ENCODE data around the gene GAL.

The GAL gene

DNA sequence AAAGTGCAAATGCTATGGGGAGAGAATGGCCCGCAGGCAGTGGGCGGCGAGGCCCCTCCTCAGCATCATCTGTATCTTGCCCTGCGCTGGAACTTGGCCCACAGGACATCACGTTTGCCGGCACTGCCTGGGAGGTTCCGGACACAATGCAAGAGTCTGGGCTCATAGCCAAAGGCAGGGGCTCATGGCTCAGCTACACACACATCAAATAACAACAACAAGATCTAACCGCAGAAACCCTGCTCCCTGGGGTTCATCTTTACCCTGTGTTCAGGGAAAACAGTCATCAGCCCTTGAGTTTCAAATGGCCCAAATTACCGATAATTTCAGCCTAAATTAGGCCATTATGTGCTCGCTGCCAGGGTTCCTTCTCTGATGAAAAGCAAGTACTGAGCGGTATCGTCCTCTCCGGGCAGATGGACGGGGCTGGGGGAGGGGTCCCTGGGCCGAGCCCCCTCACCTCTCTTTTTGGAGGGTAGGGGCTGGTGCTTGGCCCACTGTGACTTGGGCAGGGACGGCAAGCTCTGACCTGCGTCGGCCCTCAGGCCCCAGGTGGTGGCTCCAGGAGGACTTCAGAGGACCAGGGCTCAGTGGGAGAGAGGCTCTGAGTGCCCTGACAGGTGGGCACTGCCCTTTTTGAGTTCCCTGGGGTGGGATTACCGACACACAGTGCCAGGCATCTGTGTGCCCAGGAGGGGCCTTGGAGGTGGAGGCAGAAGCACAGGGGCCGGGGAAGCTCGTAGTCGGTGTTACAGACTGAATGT lies 25.0 kb upstream of the GAL start:
- no peak for DNase-seq

DNA sequence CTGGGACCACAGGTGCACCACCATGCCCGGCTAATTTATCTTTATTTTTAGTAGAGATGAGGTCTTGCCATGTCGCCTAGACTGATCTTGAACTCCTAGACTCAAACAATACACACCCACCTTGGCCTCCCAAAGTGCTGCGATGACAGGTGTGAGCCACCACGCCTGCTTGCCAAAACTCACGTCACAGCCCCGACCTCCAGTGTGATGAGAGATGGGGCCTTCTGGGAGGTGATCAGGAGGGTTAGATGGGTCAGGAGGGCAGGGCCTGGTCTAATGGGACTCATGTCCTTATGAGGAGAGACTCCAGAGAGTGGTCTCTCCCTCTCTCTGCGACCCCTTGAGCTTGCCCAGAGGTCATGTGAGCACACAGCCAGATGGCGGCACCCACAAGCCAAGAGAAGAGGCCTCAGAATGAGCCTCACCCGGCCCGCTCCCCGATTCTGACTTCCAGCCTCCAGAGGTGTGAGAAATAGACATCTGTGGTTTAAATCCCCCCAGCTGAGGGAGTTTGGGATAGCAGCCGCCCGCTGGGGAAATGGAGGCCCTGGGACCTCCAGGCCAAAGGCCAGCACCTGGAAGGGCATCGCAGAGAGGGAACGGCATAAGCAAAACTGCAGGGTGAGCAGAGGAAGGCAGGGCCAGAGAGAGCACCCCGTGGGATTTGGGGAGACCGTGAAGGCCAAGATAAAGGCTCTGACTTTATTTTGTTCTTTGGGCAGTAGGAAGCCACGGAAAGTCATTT lies 24.1 kb upstream of the GAL start:
- no peak for DNase-seq

DNA sequence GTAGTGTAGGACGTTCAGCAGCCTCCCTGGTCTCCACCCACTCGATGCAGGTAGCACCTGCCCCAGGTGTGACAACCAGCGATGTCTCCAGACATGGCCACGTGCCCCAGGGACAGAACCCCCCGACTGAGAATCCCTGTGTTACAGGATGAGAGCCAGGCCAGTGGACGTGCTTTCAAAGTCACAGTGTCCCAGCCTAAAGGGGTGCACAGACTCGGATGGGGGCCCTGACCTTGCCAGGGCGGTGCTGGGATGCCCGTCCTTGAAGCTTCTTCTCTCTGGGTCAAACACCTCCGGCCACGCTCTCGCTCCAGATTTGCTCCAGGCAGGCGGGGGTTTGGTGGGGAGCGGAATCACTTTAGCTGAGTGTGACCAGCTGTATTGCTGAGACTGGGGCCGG lies 23.3 kb upstream of the GAL start:
- no peak for DNase-seq

DNA sequence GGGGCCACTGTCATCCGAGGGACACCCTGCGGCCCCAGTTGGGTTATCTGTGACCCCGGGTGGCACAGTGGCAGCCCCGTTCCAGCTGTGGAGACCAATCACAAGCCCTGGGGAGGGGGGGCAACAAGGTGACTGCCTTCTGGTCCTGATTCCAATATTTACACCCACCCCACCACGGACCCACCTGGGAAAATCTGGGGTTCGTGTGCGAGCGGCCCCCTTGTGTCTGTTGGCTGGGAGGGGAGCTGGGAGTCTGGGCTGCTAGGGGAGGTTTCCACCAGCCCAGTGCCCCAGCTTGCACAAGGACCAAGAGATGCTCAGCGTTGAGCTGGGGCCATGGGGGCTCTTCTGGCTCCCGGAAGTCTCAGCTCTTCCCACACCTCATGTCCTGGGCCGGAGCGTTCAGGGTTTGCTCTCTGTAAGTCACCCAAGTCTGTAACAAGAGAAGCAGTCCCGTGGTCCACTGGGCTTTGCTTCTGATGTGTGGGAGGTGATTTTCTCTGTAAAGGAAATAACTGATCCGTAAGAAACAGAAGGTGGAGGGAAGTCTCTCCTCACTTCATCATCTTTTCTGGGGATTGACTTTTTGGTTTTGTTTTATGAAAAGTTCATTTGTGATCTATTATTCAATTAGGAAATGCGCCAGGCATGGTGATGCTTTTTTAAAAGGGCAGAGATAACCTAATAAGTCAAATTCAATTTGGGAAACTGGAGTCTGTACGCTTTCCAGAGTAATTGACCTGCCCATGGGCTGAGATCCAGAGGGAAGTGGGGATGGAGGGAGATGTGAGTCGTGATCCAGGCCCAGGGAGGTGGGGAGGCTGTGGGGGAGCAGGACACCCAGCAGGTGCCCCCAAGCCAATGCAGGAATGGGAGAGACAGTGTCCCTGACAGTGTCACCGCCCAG lies 22.4 kb upstream of the GAL start:
- no peak for DNase-seq

DNA sequence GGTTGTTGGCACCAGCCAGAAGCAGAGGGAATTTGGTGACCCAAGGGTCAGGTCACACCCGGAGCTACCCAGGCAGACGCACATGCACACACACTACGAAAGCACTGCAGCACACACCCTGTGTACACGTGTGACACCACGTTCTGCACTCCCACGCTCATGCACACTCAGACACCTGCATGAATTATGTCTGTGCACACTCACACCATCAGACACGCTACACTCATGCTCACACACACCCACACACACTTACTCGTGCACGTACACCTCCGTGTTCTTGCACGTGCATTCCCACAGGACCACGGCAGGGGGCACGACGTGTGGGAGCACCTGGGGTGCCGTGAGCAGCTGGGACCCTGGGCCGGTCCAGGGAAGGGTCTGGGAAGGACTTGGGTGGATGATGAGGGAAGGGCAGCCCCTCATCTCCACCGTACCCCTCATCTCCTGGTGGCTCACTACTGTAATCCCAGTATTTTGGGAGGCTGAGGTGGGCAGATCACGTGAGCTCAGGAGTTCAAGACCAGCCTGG lies 20.8 kb upstream of the GAL start:
- DNase-seq, result no peak

DNA sequence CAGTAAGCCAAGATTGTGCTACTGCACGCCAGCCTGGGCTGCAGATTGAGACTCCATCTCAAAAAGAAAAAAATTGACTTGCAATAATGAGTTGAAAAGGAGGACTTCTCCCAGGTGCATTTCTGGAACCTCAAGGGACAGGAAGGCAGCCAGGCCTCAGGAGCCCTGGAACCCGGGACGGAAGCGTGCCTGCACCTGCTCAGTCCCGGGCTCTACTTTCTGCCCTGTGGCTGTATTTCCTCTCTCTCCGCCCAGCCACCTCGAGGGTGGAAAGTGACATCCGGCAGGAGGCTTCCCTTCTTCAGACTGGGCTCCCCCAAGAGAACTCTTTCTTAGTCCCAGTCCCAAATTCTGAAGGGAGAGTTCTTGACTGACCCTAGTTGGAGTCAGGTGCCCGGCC lies 20.2 kb upstream of the GAL start:
- no peak for DNase-seq

DNA sequence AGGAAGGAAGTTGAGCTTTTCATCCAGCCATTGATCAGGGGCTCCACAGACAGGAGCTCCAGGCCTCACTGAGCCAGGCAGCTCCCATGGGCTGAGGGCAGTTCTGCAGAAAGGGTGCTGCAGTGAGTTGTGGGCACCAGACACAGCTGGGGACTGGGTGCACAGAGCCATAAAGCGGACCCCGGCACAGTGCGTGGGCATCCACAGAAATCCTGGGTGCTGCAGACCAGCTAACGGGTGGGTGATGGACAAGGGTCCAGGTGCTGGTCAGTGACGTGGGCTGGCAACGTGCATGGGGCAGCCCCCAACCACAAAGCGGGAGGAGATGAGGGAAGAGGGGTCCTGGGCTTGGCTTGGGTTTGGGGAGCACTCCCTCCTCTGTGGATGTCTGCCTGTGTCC lies 19.4 kb upstream of the GAL start:
- DNase-seq, result no peak

DNA sequence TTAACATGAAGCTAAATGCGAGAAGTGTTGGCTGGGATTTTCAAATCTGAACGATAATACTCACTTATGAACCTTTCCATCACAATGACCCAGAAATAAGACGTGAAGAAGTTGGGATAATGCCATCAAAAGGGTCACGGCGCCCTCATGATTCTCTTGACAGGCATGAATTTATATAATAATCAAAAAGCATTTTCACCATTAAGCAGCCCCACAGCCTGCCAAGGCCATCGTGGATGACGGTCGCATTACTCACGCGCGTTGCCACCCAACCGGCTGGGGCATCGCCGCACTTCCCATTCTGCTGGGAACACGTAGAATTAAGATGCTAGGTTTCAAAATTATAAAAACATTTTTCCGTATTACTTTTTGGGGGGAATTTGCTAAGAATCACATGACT lies 18.9 kb upstream of the GAL start:
- no peak for DNase-seq

DNA sequence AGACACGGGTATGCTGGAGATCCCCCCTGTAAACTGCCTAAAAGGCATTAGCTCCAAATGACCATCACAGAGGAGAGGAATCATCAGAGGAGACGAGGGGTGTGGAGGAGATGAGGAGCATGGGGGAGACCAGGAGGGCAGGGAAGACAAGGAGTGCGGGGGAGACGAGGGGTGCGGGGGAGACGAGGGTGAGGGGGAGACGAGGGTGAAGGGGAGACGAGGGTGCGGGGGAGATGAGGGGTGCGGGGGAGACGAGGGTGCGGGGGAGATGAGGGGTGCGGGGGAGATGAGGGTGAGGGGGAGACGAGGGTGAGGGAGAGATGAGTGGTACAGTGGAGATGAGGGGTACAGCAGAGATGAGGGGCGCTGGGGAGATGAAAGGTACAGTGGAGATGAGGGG lies 17.5 kb upstream of the GAL start:
- no peak for DNase-seq

DNA sequence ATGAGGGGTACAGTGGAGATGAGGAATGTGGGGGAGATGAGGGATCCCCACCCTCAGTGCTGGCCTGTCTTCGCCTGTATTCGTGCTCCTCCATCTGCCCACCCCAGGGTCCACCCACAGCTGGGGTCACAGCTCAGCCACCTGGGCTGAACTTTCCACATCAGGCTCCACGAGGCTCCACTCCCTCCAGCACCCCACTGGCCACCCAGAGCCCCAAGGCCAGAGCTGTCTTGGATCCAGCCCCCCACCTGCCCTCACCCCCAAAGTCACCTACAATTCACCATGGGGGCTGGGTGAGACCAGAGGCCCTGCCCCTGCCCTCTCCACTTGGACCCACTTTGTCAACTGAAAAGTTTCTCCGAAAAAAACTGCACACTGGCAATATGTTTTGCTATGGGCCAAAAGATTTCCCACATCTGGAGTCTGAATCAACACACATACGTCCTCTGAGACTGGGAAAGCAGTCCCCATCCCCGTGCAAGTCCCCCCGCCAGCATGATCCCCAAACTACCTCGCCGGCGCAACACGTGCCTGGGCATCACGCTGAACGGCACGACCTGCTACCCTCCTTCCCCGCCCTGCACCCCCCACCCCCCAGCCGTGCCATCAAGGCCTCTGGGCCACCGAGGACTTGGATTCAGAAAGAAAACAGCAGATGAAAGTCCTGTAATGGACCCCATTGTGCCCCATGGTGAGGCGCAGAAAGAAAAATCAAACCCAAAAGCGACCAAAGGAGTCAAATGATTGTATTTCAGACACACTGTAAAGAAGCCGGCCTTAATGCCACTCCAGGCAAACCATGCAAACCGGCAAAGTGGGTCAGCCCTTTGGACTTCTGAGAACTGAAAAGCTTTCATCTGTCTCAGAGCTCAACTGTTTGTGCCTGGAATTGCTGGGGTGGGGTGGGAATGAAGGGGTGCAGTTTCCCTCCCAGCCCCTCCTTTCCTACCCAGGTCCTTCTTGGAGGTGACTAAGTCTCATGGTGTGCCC lies 16.5 kb upstream of the GAL start:
- no peak for DNase-seq

DNA sequence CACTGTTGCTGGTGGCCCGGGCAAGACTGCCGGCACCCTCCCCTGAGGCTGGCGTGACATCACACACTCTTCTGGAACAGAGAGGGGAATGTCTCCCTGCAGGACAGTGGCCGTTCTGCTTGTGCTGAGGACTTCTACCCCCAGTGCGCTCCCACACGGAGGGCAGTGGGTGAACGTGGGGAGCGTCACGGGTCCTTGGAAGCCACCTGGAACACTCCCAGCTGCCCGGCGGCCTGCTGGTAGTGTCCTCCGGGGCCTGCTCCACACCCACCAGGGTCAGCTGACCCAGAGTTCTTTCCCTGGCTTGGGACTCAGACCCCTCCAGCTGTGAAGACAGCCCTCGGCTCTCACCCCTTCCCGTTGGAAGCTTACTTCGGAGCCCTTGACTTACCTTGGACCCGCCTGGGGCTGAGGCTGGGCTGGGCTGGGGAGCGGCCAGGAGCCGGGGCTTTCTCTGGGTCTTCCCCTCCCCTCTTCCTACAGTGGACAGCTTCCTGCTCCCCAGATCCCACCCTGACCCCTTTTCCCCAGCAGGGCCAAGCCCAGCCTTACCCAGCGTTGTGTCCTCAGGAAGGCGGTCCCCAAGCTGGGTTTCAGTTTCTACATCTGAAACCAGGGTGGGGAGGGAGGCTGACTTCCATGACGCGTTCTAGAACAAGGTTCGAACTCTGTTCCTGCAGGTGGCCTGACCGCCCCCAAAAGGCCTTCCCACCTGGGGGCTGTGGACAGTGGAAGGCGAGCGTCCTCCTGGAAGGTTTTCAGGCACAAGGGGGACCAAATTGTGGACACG lies 14.8 kb upstream of the GAL start:
- DNase-seq, result no peak

DNA sequence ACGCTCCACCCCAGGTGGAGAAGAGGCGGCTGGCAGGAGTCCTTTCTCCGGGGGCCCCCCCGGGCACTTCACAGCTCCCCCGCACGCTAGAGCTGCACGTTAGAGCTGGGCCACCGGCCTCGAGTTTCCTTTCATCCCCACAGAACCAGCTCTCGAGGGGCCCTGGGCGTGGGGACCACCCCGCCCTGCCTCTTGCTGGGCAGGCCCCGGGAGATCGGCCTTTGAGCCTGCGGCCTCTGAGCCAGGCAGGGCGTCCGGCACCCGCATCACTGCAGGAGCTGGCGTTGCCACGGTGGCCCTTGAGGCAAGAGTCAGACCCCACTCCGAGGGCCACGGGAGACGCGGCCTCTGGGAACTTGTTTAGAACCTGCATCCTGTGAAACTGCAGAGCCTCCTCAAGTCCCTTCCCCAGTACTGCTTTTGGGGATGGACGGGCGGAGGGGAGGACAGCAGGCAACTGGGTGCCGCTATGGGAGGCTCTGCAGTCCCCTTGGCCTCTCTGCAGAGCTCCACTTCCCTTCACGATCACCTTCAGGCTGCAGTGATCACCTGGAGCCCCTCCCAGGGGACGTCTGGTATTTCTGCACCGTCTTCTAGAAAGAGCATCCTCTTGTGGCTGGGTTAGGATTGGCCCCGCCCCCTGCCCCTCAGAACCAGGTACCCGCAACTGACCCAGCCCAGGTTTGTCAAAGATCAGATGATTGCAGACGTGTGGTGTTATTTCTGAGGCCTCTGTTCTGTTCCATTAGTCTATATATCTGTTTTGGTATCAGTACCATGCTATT lies 13.9 kb upstream of the GAL start:
- no peak for DNase-seq

DNA sequence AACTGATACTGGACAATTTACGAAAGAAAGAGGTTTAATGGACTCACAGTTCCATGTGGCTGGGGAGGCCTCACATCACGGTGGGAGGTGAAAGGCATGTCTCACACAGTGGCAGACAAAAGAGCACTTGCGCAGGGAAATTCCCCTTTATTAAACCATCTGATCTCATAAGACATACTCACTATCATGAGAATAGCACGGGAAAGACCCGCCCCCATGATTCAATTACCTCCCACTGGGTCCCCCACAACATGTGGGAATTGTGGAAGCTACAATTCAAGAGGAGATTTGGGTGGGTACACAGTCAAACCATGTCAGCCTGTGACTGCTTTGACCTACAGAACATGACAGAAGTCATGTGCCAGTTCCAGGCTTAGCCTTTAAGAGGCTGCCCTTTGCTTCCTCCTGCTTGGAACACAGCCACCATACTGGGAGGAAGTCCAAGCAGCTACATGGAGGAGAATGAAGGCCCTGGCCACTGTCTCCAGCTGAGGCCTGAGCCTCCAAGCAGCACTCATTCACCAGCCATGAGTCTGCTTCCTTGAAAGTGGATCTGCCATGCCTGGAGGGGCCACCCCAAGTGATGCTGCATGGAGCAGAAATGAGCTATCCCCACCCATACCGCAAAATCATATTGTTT lies 10.9 kb upstream of the GAL start:
- no peak for DNase-seq

DNA sequence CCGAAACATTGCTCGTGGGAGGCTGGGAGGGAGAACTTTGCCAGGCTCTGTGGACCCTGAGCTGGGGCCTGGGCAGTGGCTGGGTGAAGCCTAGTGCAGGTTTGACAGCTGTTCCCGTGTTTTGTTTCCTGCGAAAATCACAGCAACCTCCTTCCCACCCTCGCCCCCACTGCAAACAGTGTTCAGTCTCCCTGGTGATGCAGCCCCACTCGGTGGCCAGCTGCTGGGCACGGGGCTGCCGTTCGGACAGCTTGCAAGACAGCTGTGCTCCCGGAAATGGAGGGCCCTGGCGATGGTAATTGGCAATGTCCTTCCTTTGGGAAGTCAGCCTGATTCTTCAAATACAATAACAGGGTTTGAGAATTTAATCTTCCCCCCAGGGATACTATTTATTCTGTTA lies 10.4 kb upstream of the GAL start:
- DNase-seq, result no peak

DNA sequence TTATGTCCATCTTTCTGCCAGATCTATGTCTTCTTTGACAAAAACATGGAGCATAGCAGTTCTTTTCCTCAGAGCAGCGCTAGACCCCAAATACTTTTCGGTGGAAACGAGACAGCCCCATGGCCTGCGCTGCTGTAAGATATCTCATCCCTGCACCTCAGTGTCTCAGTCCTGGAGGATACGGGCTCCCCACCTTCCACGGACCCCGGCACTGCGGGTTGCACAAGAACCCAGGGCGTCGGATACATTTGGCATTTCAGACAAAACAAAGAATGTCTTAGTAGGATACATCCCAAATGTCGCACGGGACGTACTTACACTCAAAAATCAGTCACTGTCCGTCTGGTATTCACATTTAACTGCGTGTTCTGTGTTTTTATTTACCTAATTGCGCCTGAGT lies 9.9 kb upstream of the GAL start:
- no peak for DNase-seq

DNA sequence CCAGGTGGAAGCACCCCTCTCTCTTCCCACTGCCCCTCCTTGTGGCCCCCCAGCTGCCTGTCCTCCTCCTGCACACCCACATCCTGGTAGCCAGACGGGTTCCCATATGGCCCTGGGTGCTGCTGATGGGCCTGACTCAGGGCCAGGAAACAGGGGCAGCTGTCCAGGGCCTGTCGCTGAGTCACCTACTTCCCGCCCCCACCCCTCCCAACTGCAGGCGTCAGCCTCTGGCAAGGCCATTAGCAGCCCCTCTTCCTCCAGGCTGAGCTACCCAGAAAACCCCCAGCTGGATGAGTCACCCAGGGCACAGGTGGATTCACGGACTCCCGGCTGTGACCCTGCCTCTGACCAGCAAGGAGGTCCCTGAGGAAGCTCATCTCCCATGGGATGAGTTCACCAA lies 6.9 kb upstream of the GAL start:
- DNase-seq, result no peak

DNA sequence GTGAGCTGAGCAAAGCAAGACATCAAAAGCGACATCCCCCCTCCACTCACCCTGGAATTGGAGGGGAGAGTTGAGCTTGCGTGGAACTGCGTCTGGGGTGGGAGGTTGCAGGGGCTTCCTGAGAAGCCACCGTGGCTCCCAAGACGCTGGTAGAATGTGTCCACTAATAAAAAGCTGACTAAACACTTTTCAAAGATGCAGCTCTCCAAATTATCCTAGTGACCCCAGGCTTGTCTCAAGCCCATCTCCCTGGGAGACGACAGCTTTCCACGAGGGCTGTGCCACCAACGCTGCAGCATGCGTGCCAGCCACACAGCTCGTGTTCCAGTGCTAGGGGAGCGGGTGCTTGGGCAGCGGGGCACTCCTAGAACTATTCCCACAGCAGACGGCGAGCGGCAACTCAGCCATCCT lies 6.3 kb upstream of the GAL start:
- no peak for DNase-seq

DNA sequence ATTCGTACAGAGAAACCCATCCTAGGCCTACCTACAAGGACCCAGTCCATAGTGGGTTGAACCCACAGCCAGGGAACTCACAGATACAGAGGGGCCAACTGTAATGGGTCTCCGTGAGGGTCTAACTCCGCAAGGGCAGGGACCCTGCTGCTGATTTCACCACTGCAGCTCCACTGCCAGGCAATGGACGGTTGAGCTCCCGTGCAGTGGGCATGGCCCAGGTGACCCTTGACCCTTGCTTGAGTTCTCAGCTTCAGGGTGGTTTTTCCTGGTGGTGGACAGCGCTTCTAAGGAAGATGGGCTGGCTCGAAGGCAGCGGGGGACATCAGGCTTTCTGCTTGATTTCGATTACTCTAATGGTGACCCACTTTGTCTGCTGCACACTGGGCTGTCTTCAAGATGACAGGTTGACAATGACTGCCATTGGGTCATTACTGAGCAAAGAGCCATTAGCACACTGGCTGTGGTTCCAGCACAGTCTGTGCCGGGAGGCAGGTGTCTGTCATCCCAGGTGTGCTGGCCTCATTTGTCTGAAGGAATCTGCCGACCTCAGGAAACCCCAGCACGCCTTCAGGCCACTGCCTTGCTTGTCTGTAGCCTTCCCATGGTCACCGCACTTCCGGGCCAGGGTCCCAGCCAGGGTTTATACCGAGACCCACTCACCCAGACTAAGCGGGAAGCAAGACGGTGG lies 3.7 kb upstream of the GAL start:
- no peak for DNase-seq

DNA sequence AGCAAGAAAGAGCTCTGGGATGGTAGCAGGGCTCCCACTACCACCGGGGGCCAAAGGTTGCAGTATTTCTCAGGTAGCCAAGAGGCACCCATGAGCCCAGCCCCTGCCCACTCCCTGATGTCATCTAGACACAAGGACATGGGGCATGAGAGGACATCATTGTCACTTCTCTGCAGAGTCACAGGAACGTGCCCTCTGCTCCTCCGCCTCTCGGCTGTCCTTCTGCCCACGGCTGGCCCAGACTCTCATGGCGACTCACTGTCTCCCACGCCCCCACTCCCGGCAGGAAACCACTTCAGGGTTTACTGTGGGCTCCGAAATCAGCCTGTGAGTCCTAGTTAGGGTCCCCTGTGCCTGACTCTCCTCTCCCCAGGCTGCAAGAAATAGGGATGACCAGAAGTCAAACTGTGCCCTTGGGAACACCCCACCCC lies 1.8 kb upstream of the GAL start:
- no peak for DNase-seq
